ENCODE measurements around the gene ADARB2.
"Not testable (repeated sequence)": the region's sequence is repeated elsewhere in the genome, so short reads cannot be mapped to it uniquely, and the experiment has no call there.

ADARB2 gene

GRCh38 chr10:1406132-1406966 is 331.0 kb downstream of the ADARB2 start:
- DNase-seq (ENCODE audit: low read depth), result no peak

GRCh38 chr10:1404323-1405260 is 332.7 kb downstream of the ADARB2 start:
- DNase-seq (ENCODE audit: low read depth), result no peak

GRCh38 chr10:1403508-1404322 is 333.6 kb downstream of the ADARB2 start:
- no peak for DNase-seq (ENCODE audit: low read depth)

- no peak for DNase-seq (ENCODE audit: low read depth)
These were observed 334.4 kb downstream of the ADARB2 start for GRCh38 chr10:1402816-1403507.

GRCh38 chr10:1402016-1402770 is 335.1 kb downstream of the ADARB2 start:
- DNase-seq (ENCODE audit: low read depth), result no peak

GRCh38 chr10:1401071-1401965 is 336.0 kb downstream of the ADARB2 start:
- DNase-seq (ENCODE audit: low read depth), result no peak

- no peak for DNase-seq (ENCODE audit: low read depth)
These were observed 336.9 kb downstream of the ADARB2 start for GRCh38 chr10:1400101-1401070.

GRCh38 chr10:1399431-1400100 is 337.8 kb downstream of the ADARB2 start:
- DNase-seq (ENCODE audit: low read depth), result no peak

GRCh38 chr10:1398626-1399410 is 338.5 kb downstream of the ADARB2 start:
- DNase-seq (ENCODE audit: low read depth), result no peak

- not testable (repeated sequence) for DNase-seq (ENCODE audit: low read depth)
These were observed 339.2 kb downstream of the ADARB2 start for GRCh38 chr10:1398116-1398515.

GRCh38 chr10:1396297-1396635 is 341.1 kb downstream of the ADARB2 start:
- DNase-seq (ENCODE audit: low read depth), result no peak

- DNase-seq (ENCODE audit: low read depth), result no peak
These were observed 341.6 kb downstream of the ADARB2 start for GRCh38 chr10:1395481-1396296.

GRCh38 chr10:1395025-1395480 is 342.3 kb downstream of the ADARB2 start:
- DNase-seq (ENCODE audit: low read depth), result no peak

GRCh38 chr10:1394155-1394912 is 343.0 kb downstream of the ADARB2 start:
- no peak for DNase-seq (ENCODE audit: low read depth)

- DNase-seq (ENCODE audit: low read depth), result no peak
These were observed 343.8 kb downstream of the ADARB2 start for GRCh38 chr10:1393481-1393880.
